ENCODE results near the gene COPS8.
A peak's percentile ranks its signal among the peaks of the same experiment; 100 is the strongest.

Gene COPS8

GRCh38 chr2:237085248-237086221 is at the start of gene COPS8:
Gene COPS8, plus strand, starts transcription at chr2:237085889. Its CDS starts 76 bp downstream, at chr2:237085965.
- H3K27ac ChIP-seq, result peak within 1 kb of the TSS; percentile 63 to 97 (median 92)
- peak within 1 kb of the TSS; percentile 59 to 97 (median 88) for H3K4me3 ChIP-seq

- Histone ChIP-seq H3K27ac (no peak overlapping the region), H3K4me3 (no peak overlapping the region)
Measured at GRCh38 chr2:237039301-237040031, 46.2 kb upstream of the COPS8 start.

- H3K4me3 ChIP-seq, result no peak overlapping the region
- no peak overlapping the region for H3K27ac ChIP-seq
Measured at GRCh38 chr2:237041231-237041630, 44.5 kb upstream of the COPS8 start.

GRCh38 chr2:237042101-237042500 is 43.6 kb upstream of the COPS8 start:
- no peak overlapping the region for H3K4me3 ChIP-seq
- H3K27ac ChIP-seq, result no peak overlapping the region

- no peak overlapping the region for H3K4me3 ChIP-seq
- no peak overlapping the region for H3K27ac ChIP-seq
Measured at GRCh38 chr2:237043866-237044265, 41.8 kb upstream of the COPS8 start.

GRCh38 chr2:237044281-237044680 is 41.4 kb upstream of the COPS8 start:
- Histone ChIP-seq H3K27ac (no peak overlapping the region), H3K4me3 (no peak overlapping the region)

- H3K4me3 ChIP-seq, result no peak overlapping the region
- H3K27ac ChIP-seq, result no peak overlapping the region
Measured at GRCh38 chr2:237045449-237045848, 40.2 kb upstream of the COPS8 start.

- Histone ChIP-seq H3K27ac (no peak overlapping the region), H3K4me3 (no peak overlapping the region)
Measured at GRCh38 chr2:237048595-237048994, 37.1 kb upstream of the COPS8 start.

GRCh38 chr2:237051861-237052260 is 33.8 kb upstream of the COPS8 start:
- Histone ChIP-seq H3K4me3 (no peak overlapping the region), H3K27ac (no peak overlapping the region)

- H3K27ac ChIP-seq, result no peak overlapping the region
- H3K4me3 ChIP-seq, result no peak overlapping the region
Measured at GRCh38 chr2:237053066-237053465, 32.6 kb upstream of the COPS8 start.

- Histone ChIP-seq H3K27ac (no peak overlapping the region), H3K4me3 (no peak overlapping the region)
Measured at GRCh38 chr2:237055386-237056100, 30.1 kb upstream of the COPS8 start.

- Histone ChIP-seq H3K4me3 (no peak overlapping the region), H3K27ac (no peak overlapping the region)
Measured at GRCh38 chr2:237056287-237056875, 29.3 kb upstream of the COPS8 start.

GRCh38 chr2:237057107-237057506 is 28.6 kb upstream of the COPS8 start:
- H3K4me3 ChIP-seq, result no peak overlapping the region
- no peak overlapping the region for H3K27ac ChIP-seq

GRCh38 chr2:237057893-237058300 is 27.8 kb upstream of the COPS8 start:
- H3K27ac ChIP-seq, result no peak overlapping the region
- no peak overlapping the region for H3K4me3 ChIP-seq

GRCh38 chr2:237058423-237058822 is 27.3 kb upstream of the COPS8 start:
- Histone ChIP-seq H3K4me3 (no peak overlapping the region), H3K27ac (no peak overlapping the region)

- no peak overlapping the region for H3K27ac ChIP-seq
Measured at GRCh38 chr2:237059155-237059875, 26.4 kb upstream of the COPS8 start.

GRCh38 chr2:237060534-237061312 is 25.0 kb upstream of the COPS8 start:
- H3K27ac ChIP-seq, result no peak overlapping the region
- H3K4me3 ChIP-seq, result no peak overlapping the region

More at GRCh38 chr2:237059155-237059875, 26.4 kb upstream of the COPS8 start:
- no peak overlapping the region for H3K4me3 ChIP-seq

- H3K27ac ChIP-seq, result no peak overlapping the region
- no peak overlapping the region for H3K4me3 ChIP-seq
Measured at GRCh38 chr2:237061356-237061755, 24.3 kb upstream of the COPS8 start.

Measured in skin epidermis (tissue), 12 donors.